ENCODE data around the gene DDA1. TPM values are rescaled to one million over a fixed set of nuclear protein-coding genes. Genes with fewer than 3 reads are reported as not detected.

The DDA1 gene
- total and polyA plus RNA-seq, 2 of the 13 experiments (the other 11 are each of a cell fraction or from before 2014, with no cell fraction given): 24.5 to 26.0 TPM

DNA sequence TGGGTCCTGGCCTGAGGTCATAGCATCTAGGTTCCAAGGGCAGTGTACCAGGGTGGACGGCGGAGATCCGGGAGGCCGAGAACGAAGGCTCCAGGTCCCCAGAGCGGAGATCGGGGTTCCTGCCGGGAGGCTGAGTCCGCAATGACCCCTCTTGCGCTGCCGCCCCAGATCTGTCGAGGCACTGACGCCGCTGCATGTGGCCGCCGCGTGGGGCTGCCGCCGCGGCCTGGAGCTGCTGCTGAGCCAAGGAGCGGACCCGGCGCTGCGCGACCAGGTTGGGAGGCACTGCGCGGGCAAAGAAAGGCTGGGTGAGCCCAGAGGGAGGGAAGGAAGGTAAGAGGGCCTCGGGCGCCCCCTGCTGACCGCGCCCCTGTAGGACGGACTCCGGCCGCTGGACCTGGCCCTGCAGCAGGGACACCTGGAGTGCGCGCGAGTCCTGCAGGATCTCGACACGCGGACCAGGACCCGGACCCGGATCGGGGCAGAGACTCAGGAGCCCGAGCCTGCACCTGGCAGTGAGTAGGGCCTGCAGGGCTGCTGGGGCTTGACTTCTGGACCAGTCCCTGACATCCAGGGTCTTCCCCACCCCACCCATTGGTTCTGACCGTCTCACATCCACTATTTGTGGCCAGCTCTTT lies 26.8 kb upstream of the DDA1 start (continued):
- TF ChIP-seq, protein P1, sequence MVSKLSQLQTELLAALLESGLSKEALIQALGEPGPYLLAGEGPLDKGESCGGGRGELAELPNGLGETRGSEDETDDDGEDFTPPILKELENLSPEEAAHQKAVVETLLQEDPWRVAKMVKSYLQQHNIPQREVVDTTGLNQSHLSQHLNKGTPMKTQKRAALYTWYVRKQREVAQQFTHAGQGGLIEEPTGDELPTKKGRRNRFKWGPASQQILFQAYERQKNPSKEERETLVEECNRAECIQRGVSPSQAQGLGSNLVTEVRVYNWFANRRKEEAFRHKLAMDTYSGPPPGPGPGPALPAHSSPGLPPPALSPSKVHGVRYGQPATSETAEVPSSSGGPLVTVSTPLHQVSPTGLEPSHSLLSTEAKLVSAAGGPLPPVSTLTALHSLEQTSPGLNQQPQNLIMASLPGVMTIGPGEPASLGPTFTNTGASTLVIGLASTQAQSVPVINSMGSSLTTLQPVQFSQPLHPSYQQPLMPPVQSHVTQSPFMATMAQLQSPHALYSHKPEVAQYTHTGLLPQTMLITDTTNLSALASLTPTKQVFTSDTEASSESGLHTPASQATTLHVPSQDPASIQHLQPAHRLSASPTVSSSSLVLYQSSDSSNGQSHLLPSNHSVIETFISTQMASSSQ (IDR thresholded peaks at IDR 0.05; ENCODE audit: low read depth): no peak
- TF ChIP-seq, protein P1 (CRISPR knock-in tag; IDR thresholded peaks at IDR 0.05; ENCODE audit: borderline replicate concordance): 0 out of 2 replicates have a peak, but pooled peaks have one; percentile 51
- 0 out of 2 replicates have a peak, but pooled peaks have one; percentile 36 for TF ChIP-seq ZNF160 (CRISPR knock-in tag; IDR thresholded peaks at IDR 0.05)
- no peak for TF ChIP-seq TBL1XR1 (IDR thresholded peaks at IDR 0.05; ENCODE audit: borderline replicate concordance, low read length, partially characterized antibody)
- peak; percentile 30; the same call in 1 of the 2 replicates for TF ChIP-seq ZNF777 (CRISPR knock-in tag; IDR thresholded peaks at IDR 0.05)
- no peak for TF ChIP-seq NR2C2 (CRISPR knock-in tag; IDR thresholded peaks at IDR 0.05; ENCODE audit: borderline replicate concordance)
- TF ChIP-seq PPARG (CRISPR knock-in tag; conservative IDR thresholded peaks at IDR 0.05): no peak
- TF ChIP-seq HMGA1 (CRISPR knock-in tag; conservative IDR thresholded peaks at IDR 0.05): no peak
- TF ChIP-seq IKZF4 (CRISPR knock-in tag; IDR thresholded peaks at IDR 0.05; ENCODE audit: borderline replicate concordance, low read depth, not compliant biosample characterization): no peak
- no peak for TF ChIP-seq SRSF9 (IDR thresholded peaks at IDR 0.05; ENCODE audit: borderline replicate concordance, insufficient read depth, low read depth, low read length, poor library complexity, severe bottlenecking)
- TF ChIP-seq SSRP1 (CRISPR knock-in tag; IDR thresholded peaks at IDR 0.05): 0 out of 2 replicates have a peak, but pooled peaks have one; percentile 63
- TF ChIP-seq POLR2AphosphoS5 (IDR thresholded peaks at IDR 0.05; ENCODE audit: low read depth, low read length): no peak
- TF ChIP-seq, protein P2, sequence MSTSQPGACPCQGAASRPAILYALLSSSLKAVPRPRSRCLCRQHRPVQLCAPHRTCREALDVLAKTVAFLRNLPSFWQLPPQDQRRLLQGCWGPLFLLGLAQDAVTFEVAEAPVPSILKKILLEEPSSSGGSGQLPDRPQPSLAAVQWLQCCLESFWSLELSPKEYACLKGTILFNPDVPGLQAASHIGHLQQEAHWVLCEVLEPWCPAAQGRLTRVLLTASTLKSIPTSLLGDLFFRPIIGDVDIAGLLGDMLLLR (CRISPR knock-in tag; IDR thresholded peaks at IDR 0.05): peak; percentile 55; the same call in 1 of the 2 replicates
- TF ChIP-seq, protein P3, sequence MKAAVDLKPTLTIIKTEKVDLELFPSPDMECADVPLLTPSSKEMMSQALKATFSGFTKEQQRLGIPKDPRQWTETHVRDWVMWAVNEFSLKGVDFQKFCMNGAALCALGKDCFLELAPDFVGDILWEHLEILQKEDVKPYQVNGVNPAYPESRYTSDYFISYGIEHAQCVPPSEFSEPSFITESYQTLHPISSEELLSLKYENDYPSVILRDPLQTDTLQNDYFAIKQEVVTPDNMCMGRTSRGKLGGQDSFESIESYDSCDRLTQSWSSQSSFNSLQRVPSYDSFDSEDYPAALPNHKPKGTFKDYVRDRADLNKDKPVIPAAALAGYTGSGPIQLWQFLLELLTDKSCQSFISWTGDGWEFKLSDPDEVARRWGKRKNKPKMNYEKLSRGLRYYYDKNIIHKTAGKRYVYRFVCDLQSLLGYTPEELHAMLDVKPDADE (CRISPR knock-in tag; IDR thresholded peaks at IDR 0.05): no peak
- peak; percentile 55; the same call in 1 of the 2 replicates for TF ChIP-seq CHCHD3 (CRISPR knock-in tag; IDR thresholded peaks at IDR 0.05)
- no peak for TF ChIP-seq IRX3 (CRISPR knock-in tag; IDR thresholded peaks at IDR 0.05; ENCODE audit: borderline replicate concordance, low read depth)
- TF ChIP-seq ARNTL (CRISPR knock-in tag; IDR thresholded peaks at IDR 0.05): no peak
- TF ChIP-seq, protein P4, sequence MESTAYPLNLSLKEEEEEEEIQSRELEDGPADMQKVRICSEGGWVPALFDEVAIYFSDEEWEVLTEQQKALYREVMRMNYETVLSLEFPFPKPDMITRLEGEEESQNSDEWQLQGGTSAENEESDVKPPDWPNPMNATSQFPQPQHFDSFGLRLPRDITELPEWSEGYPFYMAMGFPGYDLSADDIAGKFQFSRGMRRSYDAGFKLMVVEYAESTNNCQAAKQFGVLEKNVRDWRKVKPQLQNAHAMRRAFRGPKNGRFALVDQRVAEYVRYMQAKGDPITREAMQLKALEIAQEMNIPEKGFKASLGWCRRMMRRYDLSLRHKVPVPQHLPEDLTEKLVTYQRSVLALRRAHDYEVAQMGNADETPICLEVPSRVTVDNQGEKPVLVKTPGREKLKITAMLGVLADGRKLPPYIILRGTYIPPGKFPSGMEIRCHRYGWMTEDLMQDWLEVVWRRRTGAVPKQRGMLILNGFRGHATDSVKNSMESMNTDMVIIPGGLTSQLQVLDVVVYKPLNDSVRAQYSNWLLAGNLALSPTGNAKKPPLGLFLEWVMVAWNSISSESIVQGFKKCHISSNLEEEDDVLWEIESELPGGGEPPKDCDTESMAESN (CRISPR knock-in tag; conservative IDR thresholded peaks at IDR 0.05): peak; percentile 82
- TF ChIP-seq SOX5 (CRISPR knock-in tag; IDR thresholded peaks at IDR 0.05; ENCODE audit: borderline replicate concordance): peak; percentile 38; the same call in 1 of the 2 replicates
- TF ChIP-seq HNF4G (IDR thresholded peaks at IDR 0.05; ENCODE audit: borderline replicate concordance, low read depth, low read length): peak; percentile 15; the same call in 1 of the 2 replicates
- no peak for TF ChIP-seq HNF4G (CRISPR knock-in tag; IDR thresholded peaks at IDR 0.05; ENCODE audit: borderline replicate concordance, low read depth)
- no peak for TF ChIP-seq ZMAT3 (CRISPR knock-in tag; conservative IDR thresholded peaks at IDR 0.05)
- TF ChIP-seq RFX5 (IDR thresholded peaks at IDR 0.05; ENCODE audit: low read depth, low read length): no peak
